NCI-H1092 treated with DMSO at 0.1 percent for 48 hours (cell line): ENCODE data around the gene LEKR1.
"Not testable (repeated sequence)": the region's sequence is repeated elsewhere in the genome, so short reads cannot be mapped to it uniquely, and the experiment has no call there.

ENCODE experiments used
- DNase-seq: peaks from one replicate; lab custom pipeline; 2025; lab: John Stamatoyannopoulos, UW

The LEKR1 gene

DNA sequence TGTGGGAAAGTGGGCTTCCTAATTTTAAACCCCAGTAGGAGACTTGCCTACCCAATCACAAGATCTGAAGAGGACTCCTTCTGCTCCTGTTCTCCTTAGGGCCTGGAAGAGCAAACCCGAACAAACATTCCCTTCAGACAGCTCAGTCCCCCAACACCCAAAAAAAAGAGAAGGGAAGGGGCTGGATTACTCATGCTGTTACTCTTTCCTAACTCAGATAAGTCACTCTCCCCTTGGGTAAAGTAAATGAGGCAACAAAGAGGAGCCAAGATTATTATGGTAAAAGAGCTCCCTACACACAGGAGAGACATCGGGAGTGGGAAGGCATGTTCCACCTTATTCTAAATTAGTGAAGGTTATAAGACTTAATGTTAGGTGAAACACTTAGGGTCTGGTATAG, 18.1 kb upstream of the LEKR1 start:
- no peak for DNase-seq

DNA sequence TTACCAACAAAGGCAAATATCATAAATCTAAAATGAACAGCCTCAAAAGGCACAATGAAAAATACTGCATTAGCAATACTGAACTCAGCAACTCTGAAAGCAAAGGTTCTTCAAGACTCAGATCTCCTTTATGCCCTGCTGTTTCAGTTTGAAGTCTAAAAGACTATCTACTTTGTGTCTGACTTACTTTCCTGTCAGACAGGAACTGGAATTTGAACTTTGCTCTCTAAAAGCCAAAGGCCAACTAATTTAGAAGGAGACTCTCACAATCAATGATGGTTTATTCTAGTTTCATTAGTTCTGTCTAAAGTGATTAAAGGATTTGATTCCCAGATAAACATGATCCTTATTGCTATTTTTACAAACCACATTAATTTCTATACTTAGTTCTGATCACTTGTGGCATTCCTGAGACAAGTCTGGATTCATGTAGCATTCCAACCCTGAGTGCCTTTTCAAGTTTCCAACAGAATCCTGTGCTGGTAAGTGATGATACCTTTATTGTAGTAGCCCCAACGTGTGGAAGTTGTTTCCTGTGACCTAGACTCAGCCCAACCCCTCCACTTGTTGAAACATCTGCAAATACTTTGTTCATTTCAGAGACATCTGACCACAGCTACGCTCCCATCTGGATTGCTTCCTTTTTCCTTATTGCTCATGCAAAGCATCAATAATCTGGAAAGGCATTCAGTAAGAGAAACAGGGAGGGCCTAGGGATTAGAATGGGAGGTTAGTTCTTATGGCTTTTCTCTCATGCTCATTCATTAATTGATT, 14.9 kb upstream of the LEKR1 start:
- no peak for DNase-seq

DNA sequence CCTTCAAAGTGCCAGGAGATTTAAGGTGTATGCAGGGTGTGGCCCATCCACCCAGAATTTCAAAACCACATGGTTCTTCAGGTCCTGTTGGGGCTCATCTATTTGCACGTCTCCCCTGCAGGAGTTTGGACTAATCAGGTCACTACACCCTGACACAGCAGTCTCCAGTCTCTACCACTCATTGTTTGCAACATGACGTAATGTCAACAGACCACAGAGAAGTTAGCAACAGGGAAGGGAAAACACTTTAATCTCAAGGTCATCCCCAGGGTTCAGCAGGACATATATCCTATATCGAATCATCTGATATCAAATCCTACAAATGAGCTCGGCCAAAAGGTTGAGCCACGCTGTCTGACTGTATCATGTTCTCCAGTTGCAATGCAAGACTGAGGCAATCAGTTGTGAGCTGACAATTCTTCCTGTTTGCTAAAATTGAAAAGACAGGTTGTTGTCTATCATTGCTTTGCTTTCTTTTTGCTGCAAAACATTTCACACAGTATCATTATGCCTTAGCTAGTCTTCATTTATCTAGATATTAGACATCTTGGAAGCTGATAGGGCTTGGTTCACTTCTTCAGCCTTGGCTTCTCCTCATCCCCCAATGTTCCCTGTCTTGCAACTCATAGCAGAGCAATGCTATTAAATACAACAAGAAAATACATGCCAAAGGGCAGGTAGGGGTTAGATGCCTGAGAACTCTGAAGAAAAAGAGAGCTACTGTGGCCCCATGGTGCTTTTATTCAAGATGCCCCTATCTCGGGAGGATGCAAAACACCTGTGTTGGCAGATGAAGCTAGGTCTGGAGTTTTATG, 13.4 kb upstream of the LEKR1 start:
- no peak for DNase-seq

DNA sequence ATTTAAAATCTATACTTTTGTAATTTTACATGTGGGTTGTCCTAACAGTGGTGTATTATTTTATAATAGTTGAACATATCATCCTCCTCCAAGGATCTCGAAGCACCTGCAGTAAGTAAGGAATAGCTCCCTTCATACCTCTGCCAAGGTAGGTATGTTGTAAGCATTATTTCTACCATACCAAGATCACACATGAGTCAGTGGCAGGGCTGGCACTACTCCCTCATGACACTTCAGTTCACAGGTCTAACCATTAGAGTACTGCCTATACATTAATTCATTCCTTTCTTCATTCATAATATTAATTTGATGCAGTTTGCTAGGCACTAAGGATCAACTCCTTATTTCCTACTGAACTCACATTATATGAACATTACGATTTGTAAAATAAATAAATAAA, 11.9 kb upstream of the LEKR1 start:
- DNase-seq = no peak

DNA sequence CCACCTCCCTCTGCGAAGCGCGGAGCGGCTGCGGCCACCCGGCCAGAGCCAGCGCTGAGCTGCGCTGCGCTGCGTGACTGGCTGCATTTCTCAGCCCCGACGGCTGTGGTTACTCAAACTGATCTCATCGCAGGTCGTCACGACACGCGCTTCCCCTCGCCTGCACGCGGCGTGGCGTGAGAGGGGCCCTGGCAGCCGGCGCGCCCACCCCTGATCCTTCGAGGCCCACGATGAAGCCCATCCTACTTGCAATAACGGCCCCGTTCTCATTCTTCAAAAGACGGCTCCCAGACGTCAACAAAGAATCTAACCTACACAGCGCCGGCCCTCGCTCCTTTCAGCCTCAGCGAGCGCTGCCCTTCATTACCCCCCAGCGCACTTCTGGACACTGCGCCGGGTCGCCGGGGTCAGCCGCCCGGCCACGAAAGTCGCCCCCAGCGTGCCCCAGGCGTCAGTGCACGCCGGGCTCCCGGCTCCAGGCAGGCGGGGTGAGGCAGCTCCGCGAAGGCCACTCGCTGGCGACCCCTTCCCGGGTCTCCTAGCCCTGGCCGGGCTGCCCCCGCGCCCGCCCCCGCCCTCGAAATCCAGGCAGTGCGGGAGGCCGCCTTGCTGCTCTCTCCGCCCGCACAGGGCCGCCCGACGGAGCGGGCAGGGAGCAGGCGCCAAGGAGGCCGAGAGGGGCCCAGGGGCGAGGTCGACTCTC, 9.9 kb upstream of the LEKR1 start:
- DNase-seq = no peak

DNA sequence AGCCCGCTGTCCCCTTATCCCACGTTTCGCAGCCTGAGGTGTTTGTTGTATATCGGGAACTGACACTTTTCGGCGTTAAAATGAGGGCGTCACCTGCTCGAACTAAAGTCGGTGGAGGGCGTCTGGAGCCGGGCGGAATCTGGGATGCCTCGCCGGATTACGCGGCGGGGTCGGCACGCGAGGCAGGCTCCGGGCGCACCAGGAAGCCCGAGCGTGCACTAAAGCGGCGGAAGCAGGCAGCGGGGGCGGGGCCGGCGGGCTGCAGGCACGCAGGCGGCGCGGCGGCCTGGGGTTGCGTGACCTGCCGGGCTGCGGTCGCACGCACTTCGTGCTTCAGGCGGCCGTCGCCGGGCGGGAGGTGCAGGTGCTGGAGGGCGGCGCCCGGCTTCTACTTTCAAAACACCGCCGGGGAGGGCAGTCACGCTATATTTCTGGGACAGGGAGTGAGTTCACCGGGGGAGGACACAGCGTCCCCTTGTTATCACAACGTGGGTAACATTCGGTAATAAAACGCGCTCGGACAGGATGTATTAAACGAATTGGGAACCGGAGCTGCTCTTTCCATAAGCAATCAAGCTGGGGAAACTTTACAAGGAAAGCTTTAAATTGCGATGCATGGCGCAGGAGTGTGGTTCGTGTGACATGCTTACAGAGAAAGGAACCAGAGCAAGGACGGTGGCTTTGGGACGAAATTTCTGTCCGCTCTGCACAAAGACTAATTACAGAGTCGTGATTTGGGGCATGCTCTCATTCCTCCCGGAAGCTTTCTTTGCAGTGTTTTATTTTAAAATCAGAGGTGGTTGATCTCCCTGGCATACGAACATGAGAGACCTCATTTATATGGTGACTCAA, 9.1 kb upstream of the LEKR1 start:
- peak; percentile 67 for DNase-seq

DNA sequence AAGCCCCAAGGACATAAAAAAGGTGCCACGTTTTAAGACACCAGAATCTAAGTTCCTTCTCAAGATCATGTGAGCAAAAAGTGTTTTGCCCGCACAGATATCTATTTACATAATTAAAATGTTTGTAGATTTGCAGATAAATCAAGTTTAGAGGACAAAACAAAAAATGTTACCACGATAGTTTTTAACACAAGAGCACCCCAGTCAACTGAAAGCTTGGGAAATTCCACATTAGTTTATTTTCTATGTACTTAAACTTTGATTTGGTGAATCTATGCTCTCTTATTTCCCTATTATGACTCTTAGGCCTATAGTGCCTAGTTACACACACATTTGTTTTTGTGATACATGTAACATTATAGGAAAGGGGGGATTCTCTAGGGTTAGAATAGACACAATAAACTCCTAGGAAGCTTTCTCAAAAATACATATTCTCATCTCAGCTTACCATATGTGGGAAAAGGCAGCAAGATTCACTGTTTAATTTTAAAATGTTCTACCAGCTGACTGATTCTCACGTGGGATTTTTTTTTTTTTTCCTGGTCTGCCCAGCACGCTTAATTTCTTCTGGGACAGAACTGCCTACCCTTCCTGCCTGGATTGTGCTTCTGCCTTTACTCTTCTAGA, 8.4 kb upstream of the LEKR1 start:
- no peak for DNase-seq

DNA sequence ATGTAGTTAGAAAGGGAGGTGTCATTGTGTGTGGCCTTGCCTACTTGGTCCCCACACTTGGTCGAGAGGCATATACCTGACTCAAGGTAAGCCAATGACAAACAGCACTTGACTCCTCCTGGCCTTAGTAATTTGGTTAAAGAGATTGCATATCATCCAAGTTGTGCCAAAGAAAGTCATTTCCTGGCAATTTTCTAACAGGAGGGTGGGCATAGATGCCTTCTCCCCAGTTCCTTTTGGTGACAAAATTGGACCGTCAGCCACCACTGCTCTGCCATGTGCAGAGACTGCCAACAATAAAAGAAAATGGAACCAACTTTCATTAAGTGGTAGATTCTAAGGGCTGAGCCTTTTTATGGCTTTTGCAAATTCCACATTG, 7.9 kb upstream of the LEKR1 start:
- DNase-seq = no peak

DNA sequence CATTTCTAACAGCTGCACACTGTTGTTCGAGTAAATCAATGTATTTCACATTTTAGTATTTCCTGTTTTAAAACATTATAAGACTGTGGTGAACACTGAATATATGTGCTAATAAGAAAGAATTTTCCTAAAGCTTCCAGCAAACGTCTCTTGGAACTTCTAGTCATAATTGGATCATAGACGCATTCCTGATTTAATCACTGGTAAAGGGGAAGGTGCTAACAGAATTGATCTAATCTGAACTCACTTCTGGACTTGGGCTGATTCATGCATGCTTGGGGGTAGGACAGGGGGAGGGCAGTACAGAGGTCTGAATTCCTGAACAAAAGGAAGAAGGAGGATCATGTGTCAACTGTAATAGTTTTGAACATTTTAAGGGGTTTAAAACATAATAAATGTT, 7.3 kb upstream of the LEKR1 start:
- no peak for DNase-seq

- DNase-seq = no peak
Measured at GRCh38 chr3:156819842-156820691, 6.1 kb upstream of the LEKR1 start.

- DNase-seq = peak; percentile 16
Measured at GRCh38 chr3:156820692-156821080, 5.5 kb upstream of the LEKR1 start.

DNA sequence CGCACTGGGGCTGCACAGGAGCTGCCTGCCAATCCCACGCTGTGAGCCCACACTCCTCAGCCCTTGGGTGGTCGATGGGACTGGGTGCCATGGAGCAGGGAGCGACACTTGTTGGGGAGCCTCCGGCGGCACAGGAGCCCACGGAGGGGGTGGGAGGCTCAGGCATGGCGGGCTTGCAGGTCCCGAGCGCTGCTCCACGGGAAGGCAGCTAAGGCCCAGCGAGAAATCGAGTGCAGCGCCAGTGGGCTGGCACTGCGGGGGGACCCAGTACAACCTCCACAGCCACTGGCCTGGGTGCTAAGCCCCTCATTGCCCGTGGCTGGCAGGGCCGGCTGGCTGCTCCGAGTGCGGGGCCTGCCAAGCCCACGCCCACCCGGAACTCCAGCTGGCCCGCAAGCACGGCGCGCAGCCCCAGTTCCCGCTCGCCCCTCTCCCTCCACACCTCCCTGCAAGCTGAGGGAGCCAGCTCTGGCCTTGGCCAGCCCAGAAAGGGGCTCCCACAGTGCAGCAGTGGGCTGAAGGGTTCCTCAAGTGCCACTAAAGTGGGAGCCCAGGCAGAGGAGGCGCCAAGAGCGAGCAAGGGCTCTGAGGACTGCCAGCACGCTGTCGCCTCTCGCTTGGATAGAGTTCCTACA, 3.4 kb upstream of the LEKR1 start:
- DNase-seq = not testable (repeated sequence)

- no peak for DNase-seq
Measured at GRCh38 chr3:156825795-156826143, 384 bp upstream of the LEKR1 start.

DNA sequence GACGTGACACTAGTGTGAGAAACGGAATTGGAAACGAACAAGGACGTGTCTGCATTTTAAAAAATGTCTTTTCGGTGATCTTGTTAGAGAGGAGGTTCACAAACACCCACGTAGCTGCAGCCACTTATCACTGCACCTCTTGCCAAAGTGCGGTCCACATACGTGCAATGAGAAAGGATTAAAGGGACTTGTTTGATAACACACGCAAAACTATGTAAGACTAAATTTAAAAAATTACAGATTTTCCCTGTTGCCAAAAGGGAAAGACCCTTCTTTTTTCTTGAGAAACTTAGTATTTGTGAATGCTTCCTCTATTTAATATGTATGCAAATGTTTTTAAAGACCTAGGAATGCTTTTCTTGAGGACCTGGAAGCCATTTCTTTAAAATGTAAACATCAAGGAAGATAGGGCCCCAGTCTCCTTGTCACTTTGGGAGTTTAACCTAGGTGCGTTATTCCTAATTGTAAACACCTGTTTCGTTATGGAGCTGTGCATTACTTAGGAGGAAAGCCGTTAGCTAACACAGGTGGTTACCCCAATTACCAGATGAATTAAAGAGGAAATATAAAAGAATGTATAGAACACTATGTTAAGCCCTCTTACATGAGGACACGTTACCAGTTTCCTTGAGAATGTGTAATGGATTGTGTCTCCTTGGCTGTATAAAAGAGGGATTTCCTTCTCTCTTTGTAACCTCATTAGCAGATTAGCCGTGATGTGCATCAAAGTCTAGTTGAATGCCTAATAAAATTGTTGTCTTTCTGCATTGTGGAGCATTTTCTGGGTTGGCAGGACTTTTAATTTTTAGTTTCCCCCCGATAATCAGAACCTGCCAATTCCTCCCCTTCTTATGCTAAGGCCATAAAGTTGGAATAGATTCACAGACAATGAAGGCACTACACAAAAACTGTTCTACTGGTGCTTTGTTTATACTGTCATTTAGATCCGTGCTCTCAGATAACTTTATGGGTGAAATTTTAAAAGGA, 1.0 kb downstream of the LEKR1 start:
- DNase-seq = no peak

DNA sequence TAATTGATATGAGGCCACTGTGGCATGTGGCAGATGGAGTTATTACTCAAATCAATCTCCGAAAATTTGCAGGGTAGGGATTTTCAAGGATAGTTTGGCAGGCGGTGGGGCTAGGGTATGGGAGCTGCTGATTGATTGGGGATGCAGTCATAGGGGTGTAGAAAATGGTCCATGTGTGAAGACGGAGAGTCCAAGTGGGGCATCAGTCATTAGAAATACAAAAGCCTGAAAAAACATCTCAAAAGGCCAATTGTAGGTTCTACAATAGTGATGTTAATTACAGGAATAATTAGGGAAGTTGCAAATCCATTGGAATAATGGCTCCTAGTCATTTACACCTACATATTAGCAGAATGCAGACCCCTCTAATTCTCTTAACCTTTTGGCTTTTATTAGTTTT, 4.9 kb downstream of the LEKR1 start:
- DNase-seq = no peak

DNA sequence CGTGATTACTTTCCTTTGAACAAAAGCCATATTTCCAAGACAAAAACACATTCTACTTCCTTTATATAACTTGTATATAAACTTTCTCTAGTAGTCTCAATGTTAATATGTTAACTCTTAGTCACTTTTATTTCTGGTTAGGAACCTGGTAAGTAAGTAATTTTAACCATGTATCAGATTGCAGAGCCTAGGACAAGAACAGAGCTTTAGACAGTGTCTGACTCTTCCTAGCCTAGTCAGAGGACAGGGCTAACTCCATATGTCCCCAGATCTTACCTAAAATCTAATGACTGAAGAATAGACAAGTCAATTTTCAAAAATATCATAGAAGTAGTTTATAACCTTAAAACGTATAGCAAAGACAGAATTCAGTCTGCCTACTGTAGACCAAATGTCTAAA, 8.3 kb downstream of the LEKR1 start:
- no peak for DNase-seq

DNA sequence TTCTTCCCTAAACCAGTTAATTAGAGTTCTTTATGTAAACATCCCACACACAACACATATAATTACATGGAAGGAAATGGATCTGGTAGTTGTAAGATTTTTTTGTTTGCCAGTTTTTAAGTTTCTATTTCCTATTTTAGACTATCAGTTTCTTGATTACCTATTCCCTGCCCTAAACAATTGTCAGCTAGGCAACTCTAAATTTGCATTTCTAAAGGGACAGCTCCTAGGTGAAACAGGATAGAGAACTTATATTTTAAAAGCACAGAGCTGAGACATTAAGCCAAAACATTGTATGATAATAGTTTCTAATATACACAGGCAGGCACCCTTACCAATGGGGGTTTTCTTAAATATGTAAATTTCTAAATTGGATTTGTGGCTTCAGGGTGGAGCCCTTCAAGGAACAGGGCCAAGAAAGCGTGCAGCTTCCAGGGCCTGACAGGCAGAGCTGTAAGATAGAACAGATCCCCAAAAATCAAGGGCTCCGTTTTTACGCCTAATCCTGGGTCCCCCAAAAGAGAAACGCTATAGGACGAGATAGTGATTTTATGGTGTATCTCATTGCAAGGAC, 8.9 kb downstream of the LEKR1 start:
- no peak for DNase-seq

DNA sequence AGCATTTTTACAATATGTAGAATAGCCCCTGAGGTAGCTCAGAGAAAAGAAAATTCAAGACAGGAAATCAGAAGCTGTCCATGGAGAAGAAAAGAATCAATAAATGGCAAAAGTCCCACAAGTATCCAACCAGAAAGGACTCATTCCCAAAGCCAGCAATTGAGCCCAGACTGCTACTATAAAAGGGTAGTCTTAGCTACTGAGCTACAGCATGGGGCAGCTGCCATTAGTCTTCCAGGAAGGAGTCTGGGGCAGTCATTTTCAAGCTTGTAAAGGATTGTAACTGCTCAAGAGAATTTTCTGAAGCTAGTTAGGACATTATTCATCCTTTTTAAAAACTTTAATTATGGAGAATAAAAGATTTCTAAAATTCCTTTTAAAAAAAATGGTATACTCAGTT, 10.5 kb downstream of the LEKR1 start:
- no peak for DNase-seq

GRCh38 chr3:156837115-156837514, 11.0 kb downstream of the LEKR1 start:
- no peak for DNase-seq
